Hematopoietic multipotent progenitor cell (in vitro differentiated cells): ENCODE results near the gene EDEM1. TPM values are rescaled to one million over a fixed set of nuclear protein-coding genes. Genes with fewer than 3 reads are reported as not detected.
"Not testable (repeated sequence)": the region's sequence is repeated elsewhere in the genome, so short reads cannot be mapped to it uniquely, and the experiment has no call there.

Experiments used
- DNase-seq, 3 donors: peaks; one replicate each; pipeline ENCODE4 v3.0.0-alpha.2; 2011 to 2015; ENCODE audit warnings: low read depth in 2 of 3, low spot score in 2 of 3
- total RNA-seq: library from RNA; depleted of rRNA; stranded (reverse); fragments of >200 nt; gene quantifications from one replicate; pipeline ENCODE4 v1.2.3, GENCODE V29; 2012

Gene EDEM1
- total RNA-seq, 1 donor = 16.2 TPM

DNA sequence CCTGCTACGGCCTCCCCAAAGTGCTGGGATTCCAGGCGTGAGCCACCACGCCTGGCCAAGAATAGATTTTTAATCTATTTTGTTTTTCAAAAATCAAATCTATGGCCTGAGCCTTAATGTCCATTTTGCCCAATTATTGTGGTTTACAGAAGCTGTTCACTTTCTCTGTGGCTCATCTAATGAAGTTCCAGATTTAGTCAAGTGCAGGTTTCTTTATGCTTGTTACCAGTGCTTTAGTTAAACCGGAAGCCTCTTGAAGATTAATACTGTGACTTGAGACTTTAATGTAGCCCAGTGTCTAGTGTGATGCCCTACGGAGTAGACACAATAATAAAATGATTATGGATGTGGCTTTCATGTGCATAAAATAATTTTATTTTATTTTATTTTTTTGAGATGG is 16.5 kb upstream of the EDEM1 start:
- DNase-seq = no peak

GRCh38 chr3:5172018-5172417 is 15.5 kb upstream of the EDEM1 start:
- no peak for DNase-seq

GRCh38 chr3:5179036-5179435 is 8.5 kb upstream of the EDEM1 start:
- not testable (repeated sequence) for DNase-seq

GRCh38 chr3:5181469-5182141 is 5.9 kb upstream of the EDEM1 start:
- DNase-seq = peak in 2 of 3 donors; percentile 71 to 90

DNA sequence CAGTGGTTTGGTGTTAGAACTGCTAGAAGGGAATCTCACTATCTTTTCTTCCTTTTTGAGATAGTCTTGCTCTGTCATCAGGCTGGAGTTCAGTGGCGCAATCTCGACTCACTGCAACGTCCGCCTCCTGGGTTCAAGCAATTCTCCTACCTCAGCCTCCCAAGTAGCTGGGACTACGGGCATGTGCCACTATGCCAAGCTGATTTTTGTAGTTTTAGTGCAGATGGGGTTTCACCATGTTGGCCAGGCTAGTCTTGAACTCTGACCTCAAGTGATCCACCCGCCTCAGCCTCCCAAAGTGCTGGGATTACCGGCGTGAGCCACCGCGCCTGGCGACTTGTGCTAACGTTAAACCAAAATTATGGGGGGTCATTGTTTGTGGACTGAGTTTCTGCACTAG is 3.8 kb upstream of the EDEM1 start:
- not testable (repeated sequence) for DNase-seq

DNA sequence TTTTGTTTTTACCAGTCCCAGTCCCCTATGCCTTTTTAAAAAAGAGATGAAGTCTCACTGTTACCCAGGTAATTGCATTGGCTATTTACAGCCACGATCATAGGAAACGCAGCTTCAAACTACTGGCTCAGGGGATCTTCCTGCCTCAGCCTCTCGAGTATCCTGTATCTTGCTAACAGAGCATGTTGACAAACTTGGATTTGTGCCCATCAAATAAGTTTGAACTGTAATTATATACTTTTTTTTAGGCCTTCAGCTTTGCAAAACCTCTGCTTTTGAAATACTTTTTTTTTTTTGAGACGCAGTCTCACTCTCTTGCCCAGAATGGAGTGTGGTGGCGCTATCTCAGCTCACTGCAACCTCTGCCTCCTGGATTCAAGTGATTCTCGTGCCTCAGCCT is 3.0 kb upstream of the EDEM1 start:
- DNase-seq = no peak

DNA sequence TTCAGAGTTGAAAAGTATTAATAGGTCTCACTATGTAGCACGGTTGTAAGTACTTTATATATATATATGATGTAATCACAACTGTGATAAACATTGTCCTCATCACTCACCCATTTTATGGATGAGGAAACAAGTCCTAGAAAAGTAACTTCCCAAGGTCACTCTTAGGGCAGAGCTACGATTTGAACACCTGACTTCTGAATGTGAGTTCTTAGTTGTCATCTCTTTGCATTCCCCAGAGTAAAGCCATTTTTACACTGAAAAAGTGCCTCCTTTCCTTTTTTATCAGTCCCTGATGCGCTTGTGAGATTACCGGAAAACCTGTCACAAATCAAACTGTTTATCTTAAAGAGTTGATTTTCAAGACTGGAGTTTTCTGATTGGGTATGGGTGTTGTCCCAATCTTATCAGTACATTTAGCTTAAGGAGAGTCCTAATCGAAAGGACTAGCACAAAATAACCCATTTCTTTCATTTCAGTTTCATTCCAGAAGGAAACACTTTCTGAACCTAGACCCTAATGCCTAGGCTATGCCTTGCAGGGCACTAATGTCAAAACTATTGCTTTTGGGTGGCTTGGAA is 2.3 kb upstream of the EDEM1 start:
- DNase-seq = no peak

- DNase-seq = peak in 1 of 3 donors; percentile 43
Observed at GRCh38 chr3:5186089-5186857, 1.2 kb upstream of the EDEM1 start.

DNA sequence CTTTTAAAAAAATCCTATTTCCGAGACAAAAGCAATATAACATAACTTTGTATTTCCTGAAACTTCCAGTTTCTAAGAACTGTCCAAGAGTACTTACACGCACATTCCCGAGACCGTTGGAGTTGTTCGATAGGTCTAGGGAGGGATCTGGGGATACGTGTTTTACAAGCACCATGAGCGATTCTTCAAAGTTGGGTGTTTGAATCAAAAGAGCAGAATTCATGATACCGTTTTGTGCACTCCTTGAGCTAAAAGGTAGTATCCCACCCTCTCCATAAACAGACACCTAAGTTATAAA is 700 bp upstream of the EDEM1 start:
- DNase-seq = no peak

DNA sequence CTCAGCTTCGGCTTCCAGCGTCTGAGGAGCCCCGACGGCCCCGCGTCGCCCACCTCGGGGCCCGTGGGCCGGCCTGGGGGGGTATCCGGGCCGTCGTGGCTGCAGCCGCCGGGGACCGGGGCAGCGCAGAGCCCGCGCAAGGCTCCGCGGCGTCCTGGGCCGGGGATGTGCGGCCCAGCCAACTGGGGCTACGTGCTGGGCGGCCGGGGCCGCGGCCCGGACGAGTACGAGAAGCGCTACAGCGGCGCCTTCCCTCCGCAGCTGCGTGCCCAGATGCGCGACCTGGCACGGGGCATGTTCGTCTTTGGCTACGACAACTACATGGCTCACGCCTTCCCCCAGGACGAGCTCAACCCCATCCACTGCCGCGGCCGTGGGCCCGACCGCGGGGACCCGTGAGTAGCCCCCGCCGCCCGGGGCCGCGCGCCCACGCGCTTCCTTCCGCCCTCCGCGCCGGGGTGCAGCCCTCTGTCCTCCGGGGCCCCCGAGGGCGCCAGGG is 462 bp downstream of the EDEM1 start:
- peak in 2 of 3 donors; percentile 35 to 37 for DNase-seq

- peak in 2 of 3 donors; percentile 55 to 75 for DNase-seq
Observed at GRCh38 chr3:5188419-5189221, 1.1 kb downstream of the EDEM1 start.

DNA sequence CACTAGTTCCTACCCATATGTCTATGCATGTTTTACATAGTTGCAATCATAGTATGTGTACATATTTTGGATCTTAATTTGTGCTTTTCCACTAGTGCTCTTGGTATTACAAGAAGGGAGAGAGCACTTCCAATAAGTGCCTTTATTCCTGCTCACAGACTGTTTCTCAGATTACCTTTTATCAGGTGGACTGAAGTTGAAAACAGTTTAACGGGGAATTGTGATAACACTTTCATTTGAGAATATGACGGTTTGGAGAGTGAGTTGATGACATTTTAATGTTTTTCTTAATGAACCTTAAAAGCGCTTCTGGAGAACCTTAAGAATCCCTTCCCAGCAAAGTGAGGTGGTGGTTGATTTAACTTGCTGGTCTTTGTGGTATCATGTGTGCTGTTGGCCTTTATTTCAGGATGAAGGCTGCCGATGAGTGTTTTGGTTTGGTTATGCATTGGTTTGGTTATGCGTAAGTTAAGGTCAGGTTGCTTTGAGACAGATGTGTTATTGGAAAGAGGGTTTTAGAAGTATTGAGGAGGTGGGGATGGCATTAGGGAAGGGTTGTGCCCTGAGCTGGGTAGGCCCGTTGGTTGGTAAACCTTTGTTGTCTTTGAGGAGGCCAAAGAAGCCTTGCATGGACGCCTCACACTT is 2.8 kb downstream of the EDEM1 start:
- no peak for DNase-seq

- DNase-seq = no peak
Observed at GRCh38 chr3:5191555-5192304, 4.2 kb downstream of the EDEM1 start.

- no peak for DNase-seq
Observed at GRCh38 chr3:5192571-5193365, 5.3 kb downstream of the EDEM1 start.

DNA sequence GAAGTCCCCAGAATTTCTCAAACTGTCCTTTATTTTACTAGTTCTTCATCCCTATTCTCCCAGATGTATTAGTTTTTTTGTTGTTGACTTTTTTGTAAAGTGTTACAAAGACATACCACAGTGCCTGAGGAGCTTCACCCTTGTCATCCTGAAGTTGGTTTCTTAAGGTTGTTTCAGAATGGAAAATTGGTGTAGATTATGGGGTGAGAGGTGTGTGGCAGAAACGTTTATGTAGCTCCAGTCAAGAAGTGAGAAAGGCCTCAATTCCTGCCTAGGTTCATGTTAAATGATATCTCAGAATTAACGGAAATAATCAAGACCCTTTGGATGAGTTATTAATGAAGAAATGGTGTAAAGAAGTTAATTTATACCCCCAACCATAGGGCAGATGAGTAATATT is 6.8 kb downstream of the EDEM1 start:
- no peak for DNase-seq

- peak in 2 of 3 donors; percentile 56 to 73 for DNase-seq
Observed at GRCh38 chr3:5194801-5195509, 7.4 kb downstream of the EDEM1 start.

DNA sequence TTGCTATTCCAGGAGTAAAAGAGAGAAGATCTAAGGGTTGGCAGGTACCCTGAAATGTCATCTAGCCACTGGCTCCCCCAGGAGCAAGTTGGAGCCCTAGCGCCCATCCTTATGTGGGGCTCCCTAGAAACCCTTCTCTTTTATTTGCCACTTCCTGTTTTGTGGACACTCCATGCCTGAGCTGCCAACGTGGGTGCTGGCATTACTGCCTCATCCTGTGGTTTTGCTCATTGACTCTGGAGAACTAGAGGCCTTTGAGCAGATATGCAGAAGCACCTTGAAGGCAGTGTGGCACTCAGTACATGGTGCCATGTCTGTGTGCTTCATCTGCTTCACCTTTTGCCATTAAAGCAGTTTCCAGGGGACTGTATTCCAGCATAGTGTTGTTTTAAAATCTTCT is 8.1 kb downstream of the EDEM1 start:
- DNase-seq = peak in 2 of 3 donors; percentile 56 to 70

GRCh38 chr3:5197022-5197421 is 9.5 kb downstream of the EDEM1 start:
- DNase-seq = no peak
